HCT116 (cell line): ENCODE results near the gene SRP19. TPM values are rescaled to one million over a fixed set of nuclear protein-coding genes. Genes with fewer than 3 reads are reported as not detected.

Experiments
- ATAC-seq: fragments of 200-7000 bp; cut with Tn5 transposase; 2 replicates; pipeline ENCODE4 v1.9.1; 2020; ENCODE audit warnings: mild to moderate bottlenecking, moderate library complexity
- BruUV-seq: library from RNA; stranded (reverse); fragments of 400-500 nt; replicated peaks from 2 replicates; lab custom pipeline; 2021; lab: Mats Ljungman, UMichigan
- CTCF ChIA-PET: fragments of 300-600 bp; sonication (Branson Sonifier 250); formaldehyde crosslinking; loops from one replicate; lab custom pipeline; 2021; ENCODE audit warnings: antibody characterized with exemption; lab: Charles Lee
- POLR2A ChIA-PET: fragments of 300-600, 350-600 bp; sonication (Branson Sonifier 250); formaldehyde crosslinking; loops from one replicate; lab custom pipeline; 2021; ENCODE audit warnings: antibody characterized with exemption; lab: Charles Lee
- RAD21 ChIA-PET, 2 experiments: fragments of 300-600 bp; sonication (Branson Sonifier 250); formaldehyde crosslinking; loops; one replicate each; lab custom pipeline; 2023; ENCODE audit warnings: low total read pairs in 2 of 2; ENCODE audit not compliant: uncharacterized antibody in 2 of 2, unreplicated experiment in 2 of 2, low non-redundant PET in 1 of 2; lab: Charles Lee
- DNase-seq: peaks from one replicate; pipeline ENCODE4 v3.0.0-alpha.2; 2010; ENCODE audit warnings: low read depth, low spot score
- H2AFZ ChIP-seq: fragments of 200-600 bp; shearing (Covaris generic), sonication (generic); 2 replicates; pipeline ENCODE4 v1.6.1; 2017; ENCODE audit warnings: low read depth, mixed run types, mixed read lengths, antibody characterized with exemption, low read length; ENCODE audit not compliant: poor library complexity, severe bottlenecking
- H3K27ac ChIP-seq: 2 replicates; pipeline ENCODE4 v1.5.1; 2012; ENCODE audit warnings: low read depth, low read length
- H3K27me3 ChIP-seq: fragments of 200-600 bp; sonication (generic); 2 replicates; pipeline ENCODE4 v1.6.1; 2016; ENCODE audit warnings: mixed run types, low read length, mixed read lengths; ENCODE audit not compliant: insufficient read depth
- H3K36me3 ChIP-seq, 2 experiments: fragments of 200-500 bp in 1 of 2; fragments of 200-600 bp in 1 of 2; sonication (Bioruptor generic) in 1 of 2; sonication (generic) in 1 of 2; 2 replicates each; pipeline versions ENCODE4 v1.5.1 to v1.6.1; 2014 to 2016; ENCODE audit warnings: low read length in 2 of 2, inconsistent platforms in 1 of 2, mixed read lengths in 1 of 2, mixed run types in 1 of 2; ENCODE audit not compliant: insufficient read depth in 2 of 2, control insufficient read depth in 1 of 2
- H3K4me1 ChIP-seq, 2 experiments: fragments of 200-600 bp in 1 of 2; sonication (generic) in 1 of 2; 2 replicates each; pipeline versions ENCODE4 v1.5.1 to v1.6.1; 2012 to 2017; ENCODE audit warnings: low read length in 2 of 2, inconsistent platforms in 1 of 2, mild to moderate bottlenecking in 1 of 2, mixed read lengths in 1 of 2, mixed run types in 1 of 2, moderate library complexity in 1 of 2; ENCODE audit not compliant: insufficient read depth in 2 of 2, control insufficient read depth in 1 of 2
- H3K4me2 ChIP-seq: fragments of 200-600 bp; sonication (generic); 2 replicates; pipeline ENCODE4 v1.6.1; 2017; ENCODE audit warnings: mixed run types, low read length, mixed read lengths
- H3K4me3 ChIP-seq, 2 experiments: fragments of 200-600 bp in 1 of 2; sonication (generic) in 1 of 2; replicated peaks in 1 of 2; 2 replicates each; pipeline ENCODE4 v1.5.1; 2011 to 2016; ENCODE audit warnings: low read length in 2 of 2, control low read depth in 1 of 2, low read depth in 1 of 2, mild to moderate bottlenecking in 1 of 2, mixed read lengths in 1 of 2, mixed run types in 1 of 2
- H3K79me2 ChIP-seq: fragments of 200-600 bp; sonication (generic); 2 replicates; pipeline ENCODE4 v1.6.1; 2017; ENCODE audit warnings: mild to moderate bottlenecking, mixed run types, low read length, moderate library complexity, mixed read lengths; ENCODE audit not compliant: insufficient read depth
- H3K9ac ChIP-seq: fragments of 200-600 bp; sonication (generic); 2 replicates; pipeline ENCODE4 v1.6.1; 2016; ENCODE audit warnings: low read length, mixed read lengths
- H3K9me2 ChIP-seq: fragments of 200-600 bp; sonication (generic), shearing (Covaris generic); 2 replicates; pipeline ENCODE4 v1.6.1; 2017; ENCODE audit warnings: mixed run types, mild to moderate bottlenecking, moderate library complexity; ENCODE audit not compliant: insufficient read depth
- H3K9me3 ChIP-seq, 2 experiments: fragments of 200-500 bp in 1 of 2; fragments of 200-600 bp in 1 of 2; sonication (Bioruptor generic) in 1 of 2; sonication (generic) in 1 of 2; 2 replicates each; pipeline ENCODE4 v1.6.1; 2014 to 2017; ENCODE audit warnings: low read length in 2 of 2, mixed read lengths in 2 of 2, inconsistent platforms in 1 of 2, low read depth in 1 of 2, mild to moderate bottlenecking in 1 of 2, mixed run types in 1 of 2, moderate library complexity in 1 of 2; ENCODE audit not compliant: control insufficient read depth in 1 of 2, insufficient read depth in 1 of 2
- H4K20me1 ChIP-seq: fragments of 200-600 bp; sonication (generic), shearing (Covaris generic); 2 replicates; pipeline ENCODE4 v1.6.1; 2017; ENCODE audit warnings: mixed run types, mild to moderate bottlenecking, moderate library complexity; ENCODE audit not compliant: insufficient read depth
- CTCF ChIP-seq, 3 experiments: fragments of 200-600 bp in 1 of 3; sonication (generic) in 1 of 3; IDR thresholded peaks in 2 of 3; conservative IDR thresholded peaks in 1 of 3; 2 replicates each; pipeline ENCODE4 v1.5.1; 2012 to 2017; ENCODE audit warnings: low read depth in 2 of 3, low read length in 2 of 3, antibody characterized with exemption in 1 of 3, borderline replicate concordance in 1 of 3, control low read depth in 1 of 3, mild to moderate bottlenecking in 1 of 3, mixed read lengths in 1 of 3, mixed run types in 1 of 3, moderate library complexity in 1 of 3; ENCODE audit not compliant: insufficient read depth in 1 of 3
- ELF1 ChIP-seq: IDR thresholded peaks from 2 replicates; pipeline ENCODE4 v1.6.1; 2012; ENCODE audit warnings: low read depth, borderline replicate concordance
- EZH2phosphoT487 ChIP-seq: fragments of 200-600 bp; IDR thresholded peaks from 2 replicates; pipeline ENCODE4 v1.6.1; 2018; ENCODE audit warnings: antibody characterized with exemption, borderline replicate concordance
- JUND ChIP-seq: IDR thresholded peaks from 2 replicates; pipeline ENCODE4 v1.6.1; 2012
- POLR2AphosphoS5 ChIP-seq: IDR thresholded peaks from 2 replicates; pipeline ENCODE4 v1.6.1; 2011; ENCODE audit warnings: mild to moderate bottlenecking, low read depth, low read length, moderate library complexity
- RAD21 ChIP-seq: IDR thresholded peaks from 2 replicates; pipeline ENCODE4 v1.6.1; 2012; ENCODE audit warnings: low read depth, mild to moderate bottlenecking
- REST ChIP-seq: IDR thresholded peaks from 2 replicates; pipeline ENCODE4 v1.6.1; 2012; ENCODE audit warnings: low read depth
- SIN3A ChIP-seq: IDR thresholded peaks from 2 replicates; pipeline ENCODE4 v1.6.1; 2012; ENCODE audit warnings: low read depth
- SP1 ChIP-seq: IDR thresholded peaks from 2 replicates; pipeline ENCODE4 v1.6.1; 2012; ENCODE audit warnings: low read depth
- SRF ChIP-seq: IDR thresholded peaks from 2 replicates; pipeline ENCODE4 v1.6.1; 2012; ENCODE audit warnings: low read depth
- TCF7L2 ChIP-seq: IDR thresholded peaks from 2 replicates; pipeline ENCODE4 v1.7.0; 2011; ENCODE audit warnings: borderline replicate concordance, inconsistent platforms; ENCODE audit not compliant: insufficient read depth, insufficient read length; ENCODE audit errors: extremely low read depth
- YY1 ChIP-seq: IDR thresholded peaks from 2 replicates; pipeline ENCODE4 v1.6.1; 2011; ENCODE audit warnings: low read length, low read depth, moderate library complexity, mild to moderate bottlenecking; ENCODE audit not compliant: insufficient replicate concordance; ENCODE audit errors: extremely low read depth
- ZFX ChIP-seq: fragments of 450-650 bp; IDR thresholded peaks from 2 replicates; pipeline ENCODE4 v1.6.1; 2017
- ZNF274 ChIP-seq: fragments of 200-500 bp; sonication (Bioruptor generic); IDR thresholded peaks from 2 replicates; pipeline ENCODE4 v1.6.1; 2014; ENCODE audit warnings: mild to moderate bottlenecking, low read depth, low read length, inconsistent platforms
- intact Hi-C: fragments of 100-400 bp; cut with micrococcal nuclease; formaldehyde crosslinking; loops from 2 replicates; pipeline ENCODE4 v1.10.0; 2022
- total RNA-seq: library from RNA; stranded (reverse); gene quantifications from one replicate; pipeline ENCODE4 v1.2.1, GENCODE V29; 2021; ENCODE audit not compliant: unreplicated experiment

SRP19 gene
- total RNA-seq, 1 experiment from 2014 or later, result 45.3 TPM

- Histone ChIP-seq H3K79me2 (no peaks in the 10 kb centered on the region), H3K9me2 (no peaks in the 10 kb centered on the region), H4K20me1 (no peaks in the 10 kb centered on the region), H3K4me1 (peaks cover 0 to 4% of the 10 kb centered on the region in 2 experiments; a peak in 1 of 4 replicates), H3K27ac (no peak overlapping the region), H3K9me3 (no peaks in the 10 kb centered on the region), H3K9ac (no peak overlapping the region), H3K4me3 (no peak overlapping the region), H3K4me2 (no peak overlapping the region), H3K36me3 (no peaks in the 10 kb centered on the region), H2AFZ (no peak overlapping the region), H3K27me3 (no peaks in the 10 kb centered on the region)
- ChIA-PET POLR2A (no interaction called here), RAD21 (no interaction called here), CTCF (no interaction called here)
- no peak for DNase-seq
- no TSS peak for BruUV-seq
- no peak for ATAC-seq
- intact Hi-C loops, result loop anchor here (5.0 to 10.0 kb wide), 2 partner anchors 298 to 655 kb away; no protein-coding TSS in a partner anchor
- TF ChIP-seq ZNF274 (no peak), SP1 (no peak)
Observed at GRCh38 chr5:112849912-112850311, 11.2 kb upstream of the SRP19 start.

GRCh38 chr5:112854651-112855050 lies 6.4 kb upstream of the SRP19 start:
- no peak for ATAC-seq
- H3K27me3 ChIP-seq, result no peaks in the 10 kb centered on the region
- no peak for DNase-seq
- H3K4me1 ChIP-seq, result no peaks in the 10 kb centered on the region
- intact Hi-C loops, result no loop called here
- no peak overlapping the region for H3K9ac ChIP-seq
- no peaks in the 10 kb centered on the region for H4K20me1 ChIP-seq
- RAD21 ChIA-PET, result no interaction called here
- TF ChIP-seq ELF1 (no peak), POLR2AphosphoS5 (no peak), SIN3A (no peak), SRF (no peak), ZNF274 (no peak), EZH2phosphoT487 (no peak), RAD21 (no peak), REST (no peak), ZFX (no peak), JUND (no peak), YY1 (no peak), CTCF (IDR thresholded peaks at IDR 0.05 in 2 of 3, conservative IDR thresholded peaks at IDR 0.05 in 1 of 3; ENCODE audit: borderline replicate concordance in 1 of 3, insufficient read depth in 1 of 3, low read depth in 2 of 3, low read length in 2 of 3) (no peak), TCF7L2 (no peak)
- no peak overlapping the region for H2AFZ ChIP-seq
- no peak overlapping the region for H3K4me2 ChIP-seq
- no TSS peak for BruUV-seq
- no peak overlapping the region for H3K27ac ChIP-seq
- CTCF ChIA-PET, result no interaction called here
- no peaks in the 10 kb centered on the region for H3K79me2 ChIP-seq
- H3K9me3 ChIP-seq, result no peaks in the 10 kb centered on the region
- no peaks in the 10 kb centered on the region for H3K36me3 ChIP-seq
- H3K4me3 ChIP-seq, result no peak overlapping the region
- POLR2A ChIA-PET, result no interaction called here
- H3K9me2 ChIP-seq, result no peaks in the 10 kb centered on the region
